Esophagus squamous epithelium (tissue), 5 donors: Measurements from ENCODE around the gene ARTN. TPM values are rescaled to one million over a fixed set of nuclear protein-coding genes. Genes with fewer than 3 reads are reported as not detected.

ENCODE experiments used
- DNase-seq: peaks from one replicate; lab custom pipeline; 2025; lab: John Stamatoyannopoulos, UW
- H3K27ac ChIP-seq, 4 donors: fragments of 200-600 bp; sonication (generic); one replicate each; pipeline ENCODE4 v1.5.1; 2016 to 2019; ENCODE audit warnings: mild to moderate bottlenecking in 1 of 4
- H3K27me3 ChIP-seq, 4 donors: fragments of 200-600 bp; sonication (generic); 1 replicate in 3 of 4; 2 replicates in 1 of 4; pipeline versions ENCODE4 v1.5.1 to v1.6.0; 2017 to 2021; ENCODE audit warnings: antibody characterized with exemption in 1 of 4
- H3K36me3 ChIP-seq, 3 donors: fragments of 200-600 bp; sonication (generic); one replicate each; pipeline ENCODE4 v1.5.1; 2016 to 2019
- H3K4me1 ChIP-seq, 3 donors: fragments of 200-600 bp; sonication (generic); one replicate each; pipeline ENCODE4 v1.5.1; 2017 to 2019
- H3K4me3 ChIP-seq, 4 donors: fragments of 200-600 bp; sonication (generic); 1 replicate in 3 of 4; 2 replicates in 1 of 4; pipeline ENCODE4 v1.5.1; 2016 to 2019; ENCODE audit warnings: mild to moderate bottlenecking in 2 of 4, moderate library complexity in 1 of 4
- H3K9me3 ChIP-seq, 3 donors: fragments of 200-600 bp; sonication (generic); one replicate each; pipeline ENCODE4 v1.5.1; 2016 to 2019
- POLR2A ChIP-seq, 4 donors: fragments of 450-650 bp; IDR thresholded peaks; one replicate each; pipeline ENCODE4 v1.6.1; 2017; ENCODE audit warnings: antibody characterized with exemption in 4 of 4, mild to moderate bottlenecking in 4 of 4, moderate library complexity in 3 of 4
- WGBS, 2 donors: methylation state at CpG; one replicate each; pipeline ENCODE4 v1.1.5; 2018; 5-methylcytosine and 5-hydroxymethylcytosine counted together
- intact Hi-C: fragments of 100-400 bp; cut with DNase I; formaldehyde crosslinking; loops from one replicate; pipeline ENCODE4 v1.15.0; 2022
- total RNA-seq, 4 donors: library from RNA; depleted of rRNA; stranded (reverse); fragments of >200 nt; gene quantifications; one replicate each; pipeline ENCODE4 v1.1.0, GENCODE V29; 2016
- TF ChIP-seq, protein P1 (sequence below), 6 experiments: fragments of 450-650 bp in 4 of 6; fragments of 200-600 bp in 2 of 6; sonication (generic) in 2 of 6; IDR thresholded peaks; one replicate each; pipeline ENCODE4 v1.5.1; 2016 to 2019; ENCODE audit warnings: antibody characterized with exemption in 6 of 6, mild to moderate bottlenecking in 4 of 6, moderate library complexity in 4 of 6
- donor health status: DM: yes; HTN: yes; CAD: no.

The ARTN gene, protein sequence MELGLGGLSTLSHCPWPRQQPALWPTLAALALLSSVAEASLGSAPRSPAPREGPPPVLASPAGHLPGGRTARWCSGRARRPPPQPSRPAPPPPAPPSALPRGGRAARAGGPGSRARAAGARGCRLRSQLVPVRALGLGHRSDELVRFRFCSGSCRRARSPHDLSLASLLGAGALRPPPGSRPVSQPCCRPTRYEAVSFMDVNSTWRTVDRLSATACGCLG
- 10 to 100 TPM in 1 of 4 donors, 1 to 10 TPM in 2, under 1 TPM in 1; 0.68 to 12.9 (median 4.0) TPM for total RNA-seq

DNA sequence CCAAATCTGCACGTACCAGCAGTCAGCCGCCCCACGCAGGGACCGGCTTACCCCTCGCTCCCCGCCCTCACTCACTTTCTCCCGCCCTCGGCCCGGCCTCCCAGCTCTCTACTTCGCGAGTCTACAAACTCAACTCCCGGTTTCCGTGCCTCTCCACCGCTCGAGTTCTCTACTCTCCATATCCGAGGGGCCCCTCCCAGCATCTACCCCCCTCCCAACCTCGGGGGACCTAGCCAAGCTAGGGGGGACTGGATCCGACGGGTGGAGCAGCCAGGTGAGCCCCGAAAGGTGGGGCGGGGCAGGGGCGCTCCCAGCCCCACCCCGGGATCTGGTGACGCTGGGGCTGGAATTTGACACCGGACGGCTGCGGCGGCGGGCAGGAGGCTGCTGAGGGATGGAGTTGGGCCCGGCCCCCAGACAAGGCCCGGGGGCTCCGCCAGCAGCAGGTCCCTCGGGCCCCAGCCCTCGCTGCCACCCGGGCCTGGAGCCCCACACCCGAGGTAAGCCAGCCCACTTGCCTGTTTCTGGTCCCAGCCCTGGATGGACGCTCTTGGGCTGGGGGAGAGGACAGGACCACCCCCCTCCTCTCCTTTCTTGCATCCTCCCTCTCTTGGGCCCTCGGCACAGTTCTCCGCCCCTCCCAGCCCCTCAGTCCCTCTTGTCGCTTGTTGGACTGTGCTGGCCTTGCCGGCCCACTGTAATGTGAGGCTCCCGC is at the start of gene ARTN:
Gene ARTN, plus strand, starts transcription at position 416 of the 715 bp plus-strand sequence. CDS start 1,856 bp downstream, outside the sequence.
- peak within 1 kb of the TSS; percentile 57 to 74 (median 66) for H3K27ac ChIP-seq
- H3K9me3 ChIP-seq, result no peaks in the 10 kb centered on the region
- no peak for DNase-seq
- H3K36me3 ChIP-seq, result peaks cover 0 to 3% (median 0%) of the 10 kb centered on the region in 3 donors
- TF ChIP-seq POLR2A (IDR thresholded peaks at IDR 0.05), result peak in 2 of 4 donors; percentile 7 to 28
- TF ChIP-seq, protein P1, sequence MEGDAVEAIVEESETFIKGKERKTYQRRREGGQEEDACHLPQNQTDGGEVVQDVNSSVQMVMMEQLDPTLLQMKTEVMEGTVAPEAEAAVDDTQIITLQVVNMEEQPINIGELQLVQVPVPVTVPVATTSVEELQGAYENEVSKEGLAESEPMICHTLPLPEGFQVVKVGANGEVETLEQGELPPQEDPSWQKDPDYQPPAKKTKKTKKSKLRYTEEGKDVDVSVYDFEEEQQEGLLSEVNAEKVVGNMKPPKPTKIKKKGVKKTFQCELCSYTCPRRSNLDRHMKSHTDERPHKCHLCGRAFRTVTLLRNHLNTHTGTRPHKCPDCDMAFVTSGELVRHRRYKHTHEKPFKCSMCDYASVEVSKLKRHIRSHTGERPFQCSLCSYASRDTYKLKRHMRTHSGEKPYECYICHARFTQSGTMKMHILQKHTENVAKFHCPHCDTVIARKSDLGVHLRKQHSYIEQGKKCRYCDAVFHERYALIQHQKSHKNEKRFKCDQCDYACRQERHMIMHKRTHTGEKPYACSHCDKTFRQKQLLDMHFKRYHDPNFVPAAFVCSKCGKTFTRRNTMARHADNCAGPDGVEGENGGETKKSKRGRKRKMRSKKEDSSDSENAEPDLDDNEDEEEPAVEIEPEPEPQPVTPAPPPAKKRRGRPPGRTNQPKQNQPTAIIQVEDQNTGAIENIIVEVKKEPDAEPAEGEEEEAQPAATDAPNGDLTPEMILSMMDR (IDR thresholded peaks at IDR 0.05), result no peak
- peaks cover 0 to 22% (median 0%) of the 10 kb centered on the region in 4 donors for H3K27me3 ChIP-seq
- H3K4me3 ChIP-seq, result peak within 1 kb of the TSS; percentile 22 to 61 (median 44)
- 0% methylated on average over 9 of the region's 42 CpGs for whole genome bisulfite sequencing, 2 donors
- intact Hi-C loops, result loop anchor here (2.0 kb wide), 1 partner anchor 171 kb away; no protein-coding TSS in a partner anchor
- peaks cover 25 to 85% (median 58%) of the 10 kb centered on the region in 3 donors for H3K4me1 ChIP-seq

DNA sequence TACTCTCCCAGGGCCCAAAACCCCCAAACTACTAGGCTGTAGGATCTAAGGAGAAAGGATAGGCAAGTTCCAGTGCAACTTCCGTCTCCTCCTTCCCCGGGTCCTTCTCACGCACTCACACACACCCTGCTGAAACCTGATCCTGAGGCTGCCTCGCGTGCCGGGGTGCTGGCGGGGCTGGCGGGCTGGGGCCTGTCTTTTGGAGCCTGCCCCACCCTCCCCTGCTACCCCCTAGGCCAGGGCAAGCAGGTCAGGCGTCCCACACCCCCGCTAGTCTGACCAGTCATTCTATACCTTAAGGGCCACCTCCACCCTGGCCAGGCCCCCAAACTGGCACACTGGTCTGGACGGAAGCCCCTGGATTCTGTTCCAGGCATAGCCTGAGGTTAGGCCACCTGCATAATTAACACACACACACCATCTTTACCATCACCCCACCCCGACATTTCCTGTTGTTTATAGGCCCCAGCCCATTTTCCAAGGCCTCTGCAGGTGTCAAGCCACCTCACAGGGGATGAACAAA is 48.3 kb upstream of the ARTN start:
- H3K4me1 ChIP-seq, result peaks cover 0 to 26% (median 9%) of the 10 kb centered on the region in 3 donors
- H3K27ac ChIP-seq, result peak overlapping the region in 1 of 4 donors; percentile 50
- H3K36me3 ChIP-seq, result no peaks in the 10 kb centered on the region
- TF ChIP-seq POLR2A (IDR thresholded peaks at IDR 0.05), result no peak
- TF ChIP-seq, protein P1 (IDR thresholded peaks at IDR 0.05), result no peak
- H3K9me3 ChIP-seq, result no peaks in the 10 kb centered on the region
- DNase-seq, result no peak
- WGBS, 2 donors, result 55 to 62% methylated on average over 6 to 10 of the region's 12 CpGs
- H3K4me3 ChIP-seq, result no peak overlapping the region
- intact Hi-C loops, result no loop called here
- no peaks in the 10 kb centered on the region for H3K27me3 ChIP-seq

DNA sequence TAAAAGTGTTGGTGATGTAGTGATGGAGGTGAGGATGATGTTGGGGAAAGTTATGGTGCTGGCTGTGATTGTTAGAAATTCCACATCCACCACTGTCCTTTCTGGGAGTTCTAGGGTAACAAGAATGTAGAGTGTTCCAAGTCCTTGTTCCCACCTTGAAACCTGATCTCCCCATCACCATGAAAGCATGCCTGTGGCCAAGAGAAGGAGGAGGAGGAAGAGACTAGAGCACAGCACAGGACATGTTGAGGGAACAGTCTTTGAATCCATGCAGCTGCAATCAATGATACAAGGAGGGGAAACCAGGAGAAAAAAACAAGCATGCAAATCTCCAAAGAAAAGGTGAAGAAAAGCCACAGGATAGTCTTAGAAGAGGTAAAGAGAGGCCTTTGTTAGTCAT is 45.9 kb upstream of the ARTN start:
- H3K27me3 ChIP-seq, result no peaks in the 10 kb centered on the region
- no peak overlapping the region for H3K4me3 ChIP-seq
- no peaks in the 10 kb centered on the region for H3K9me3 ChIP-seq
- no peak overlapping the region for H3K27ac ChIP-seq
- peaks cover 0 to 21% (median 6%) of the 10 kb centered on the region in 3 donors for H3K4me1 ChIP-seq
- no peaks in the 10 kb centered on the region for H3K36me3 ChIP-seq
- DNase-seq, result no peak
- intact Hi-C loops, result no loop called here
- TF ChIP-seq, protein P1 (IDR thresholded peaks at IDR 0.05), result no peak
- TF ChIP-seq POLR2A (IDR thresholded peaks at IDR 0.05), result no peak

DNA sequence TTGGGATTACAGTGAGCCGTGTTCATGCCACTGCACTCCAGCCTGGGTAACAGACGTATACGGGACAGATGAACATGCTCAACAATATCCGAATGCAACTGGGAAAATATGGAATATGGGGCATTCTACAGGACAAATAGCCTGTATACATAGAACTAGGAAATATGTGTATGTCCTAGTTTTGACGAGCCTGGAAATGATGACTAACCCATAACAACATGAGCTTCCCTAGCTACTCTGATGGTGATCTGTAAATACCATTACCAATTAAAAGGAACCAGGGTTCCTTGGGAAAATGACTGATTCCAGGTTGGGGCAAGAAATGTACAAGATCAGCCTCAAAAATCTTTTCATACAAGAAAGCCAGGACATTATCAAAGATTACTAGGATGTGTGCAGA is 42.8 kb upstream of the ARTN start:
- Histone ChIP-seq H3K36me3 (peaks cover 0 to 15% (median 0%) of the 10 kb centered on the region in 3 donors), H3K4me1 (no peaks in the 10 kb centered on the region), H3K4me3 (no peak overlapping the region), H3K9me3 (no peaks in the 10 kb centered on the region), H3K27ac (no peak overlapping the region), H3K27me3 (no peaks in the 10 kb centered on the region)
- intact Hi-C loops, result no loop called here
- no peak for DNase-seq
- TF ChIP-seq POLR2A (IDR thresholded peaks at IDR 0.05), result no peak
- TF ChIP-seq, protein P1 (IDR thresholded peaks at IDR 0.05), result no peak
- 86 to 89% methylated on average over 5 of the region's 5 CpGs for WGBS, 2 donors

DNA sequence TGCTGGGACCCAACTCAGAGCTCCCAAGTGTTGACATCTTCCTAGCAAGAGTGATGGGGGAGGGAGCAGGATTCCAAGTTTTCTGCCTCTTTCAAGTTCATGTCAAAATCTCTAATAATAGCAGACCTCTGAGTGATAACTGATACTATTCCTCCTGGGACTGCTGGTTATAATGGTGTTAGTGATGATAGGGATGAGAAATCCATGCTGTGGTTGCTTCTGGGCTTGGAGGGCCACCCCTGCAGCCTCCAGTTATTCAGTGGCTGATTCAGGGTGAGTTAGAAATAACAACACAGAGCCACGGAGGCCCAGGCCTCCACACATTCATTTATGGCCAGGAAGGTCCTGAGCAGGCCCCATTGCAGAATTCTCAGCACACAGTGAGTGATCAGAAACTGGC is 40.6 kb upstream of the ARTN start:
- no peak overlapping the region for H3K27ac ChIP-seq
- WGBS, 2 donors, result 60% methylated on average over 1 of the region's 1 CpG; no CpG with 5 or more reads in 1 of the 2 donors
- no peak overlapping the region for H3K4me3 ChIP-seq
- no peaks in the 10 kb centered on the region for H3K27me3 ChIP-seq
- intact Hi-C loops, result no loop called here
- no peak for TF ChIP-seq POLR2A (IDR thresholded peaks at IDR 0.05)
- TF ChIP-seq, protein P1 (IDR thresholded peaks at IDR 0.05), result no peak
- H3K36me3 ChIP-seq, result peaks cover 0 to 21% (median 0%) of the 10 kb centered on the region in 3 donors
- no peak for DNase-seq
- H3K9me3 ChIP-seq, result no peaks in the 10 kb centered on the region
- no peaks in the 10 kb centered on the region for H3K4me1 ChIP-seq
